Activated T-cell treated with anti-CD3 and anti-CD28 coated beads, Interleukin-2, amount 50 U/mL, for 4 hours (primary cell): ENCODE measurements around the gene PRIM2. TPM values are rescaled to one million over a fixed set of nuclear protein-coding genes. Genes with fewer than 3 reads are reported as not detected.
"Not testable (repeated sequence)": the region's sequence is repeated elsewhere in the genome, so short reads cannot be mapped to it uniquely, and the experiment has no call there.

Source experiments
- ATAC-seq, 2 donors: fragments of 200-7000 bp; cut with Tn5 transposase; one replicate each; pipeline ENCODE4 v1.10.0; 2021
- DNase-seq: peaks from one replicate; pipeline ENCODE4 v3.0.0-alpha.2; 2020
- H3K27me3 Mint-ChIP-seq: one replicate; pipeline ENCODE4 v1.8.0; 2021; ENCODE audit warnings: low read depth, mixed read lengths
- H3K36me3 Mint-ChIP-seq: one replicate; pipeline ENCODE4 v1.8.0; 2022; ENCODE audit warnings: mixed read lengths; ENCODE audit not compliant: insufficient read depth
- H3K4me1 Mint-ChIP-seq: one replicate; pipeline ENCODE4 v1.8.0; 2021; ENCODE audit warnings: low read depth, mixed read lengths
- H3K4me3 Mint-ChIP-seq: one replicate; pipeline ENCODE4 v1.8.0; 2021; ENCODE audit warnings: mild to moderate bottlenecking, moderate library complexity, mixed read lengths
- H3K9me3 Mint-ChIP-seq: one replicate; pipeline ENCODE4 v1.8.0; 2021; ENCODE audit warnings: mixed read lengths
- total RNA-seq, 3 donors: library from RNA; stranded (reverse); gene quantifications; one replicate each; pipeline ENCODE4 v1.2.1, GENCODE V29; 2021

The PRIM2 gene
- total RNA-seq, 3 donors from 2014 or later, result 27.8 to 31.8 (median 29.1) TPM

DNA sequence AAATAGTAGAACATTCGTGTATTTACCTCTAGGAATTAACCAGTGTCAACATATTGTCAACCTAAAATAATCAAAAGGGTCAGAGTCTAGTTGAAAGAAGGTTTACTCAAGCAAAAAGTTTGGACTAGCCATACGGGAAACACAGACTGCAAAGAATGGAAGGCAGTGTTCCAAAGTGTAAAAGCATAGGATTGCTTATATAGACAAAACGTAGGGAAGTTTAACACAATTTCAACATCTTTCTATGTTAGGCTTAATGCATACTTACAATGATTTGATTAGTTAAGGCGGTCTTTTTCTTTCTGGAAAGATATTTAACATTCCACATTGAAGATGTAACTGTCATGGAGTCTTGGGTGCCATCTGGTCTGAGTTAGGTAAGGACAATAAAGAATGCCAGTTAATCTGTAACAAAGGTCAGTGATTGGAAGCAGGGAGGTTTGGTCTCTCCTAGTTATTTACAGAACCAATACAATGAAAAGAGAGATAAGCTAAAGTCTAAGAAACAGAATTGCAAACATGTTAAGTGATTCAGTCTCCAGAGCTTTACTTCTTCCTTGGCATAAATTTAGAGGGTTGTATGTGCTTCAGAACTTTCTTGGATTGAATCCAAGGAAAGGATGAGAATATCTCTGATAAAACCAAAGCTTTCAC, 183.1 kb downstream of the PRIM2 start:
- H3K4me3 Mint-ChIP-seq, H3K9me3 Mint-ChIP-seq, H3K36me3 Mint-ChIP-seq, ATAC-seq, DNase-seq, H3K27me3 Mint-ChIP-seq, H3K4me1 Mint-ChIP-seq: not testable (repeated sequence)

DNA sequence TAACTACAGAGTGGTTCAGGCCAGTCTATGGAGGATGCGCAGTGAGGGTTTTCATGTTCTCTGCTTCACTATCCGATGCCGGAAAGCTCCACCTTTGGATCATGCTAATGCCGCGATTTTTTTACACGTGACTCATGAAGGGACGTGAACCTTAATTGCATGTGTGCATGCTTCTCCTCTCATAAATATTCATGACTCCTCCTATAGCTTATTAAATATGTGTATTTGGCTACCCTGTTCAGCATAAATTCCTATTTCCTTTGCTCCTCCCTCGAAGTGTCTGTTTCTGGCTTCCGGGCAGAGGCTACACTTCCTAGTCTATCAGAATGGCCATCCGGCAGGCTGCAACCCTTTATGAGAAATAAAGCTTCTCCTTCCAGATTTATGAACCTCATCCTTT, 185.0 kb downstream of the PRIM2 start:
- not testable (repeated sequence) for ATAC-seq, H3K9me3 Mint-ChIP-seq, H3K27me3 Mint-ChIP-seq, H3K36me3 Mint-ChIP-seq, H3K4me1 Mint-ChIP-seq, H3K4me3 Mint-ChIP-seq, DNase-seq

DNA sequence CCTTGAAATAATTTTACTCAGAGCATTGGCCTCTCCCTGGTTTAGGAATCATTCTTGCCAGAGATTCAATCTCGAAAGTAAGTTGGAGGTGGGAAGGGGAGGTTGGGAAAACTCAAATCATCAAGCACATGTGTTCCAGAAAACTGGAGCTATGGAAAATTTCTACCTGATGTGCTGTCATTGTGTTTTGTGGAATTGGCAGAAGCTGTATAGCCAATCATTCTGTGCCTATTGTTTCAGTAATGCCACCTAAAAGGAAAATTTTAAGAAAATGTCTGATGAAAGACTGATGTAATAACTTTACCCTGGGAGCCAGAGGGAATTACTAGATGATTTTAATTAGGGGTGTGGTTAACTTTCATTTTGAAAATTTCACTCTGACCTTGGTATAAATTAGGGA, 187.8 kb downstream of the PRIM2 start:
- not testable (repeated sequence) for H3K9me3 Mint-ChIP-seq, H3K27me3 Mint-ChIP-seq, DNase-seq, ATAC-seq, H3K4me3 Mint-ChIP-seq, H3K36me3 Mint-ChIP-seq, H3K4me1 Mint-ChIP-seq

DNA sequence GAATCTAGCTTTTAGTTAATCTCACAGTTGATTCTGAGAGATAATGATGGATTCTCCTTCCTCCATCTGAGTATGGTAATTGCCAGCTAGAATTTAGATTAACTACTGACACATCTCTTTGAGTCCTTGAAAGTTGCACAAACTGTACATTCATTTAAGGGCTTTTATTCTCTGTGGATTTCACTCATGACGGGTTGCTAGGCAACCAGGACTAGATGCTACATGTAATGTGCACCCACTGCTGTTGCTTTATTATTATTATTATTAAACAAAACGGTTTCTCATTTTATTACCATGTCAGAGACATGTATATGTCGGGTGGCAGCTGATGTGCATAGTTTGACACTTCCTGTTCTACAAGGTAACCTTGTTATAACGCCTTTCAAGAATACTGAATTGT, 193.0 kb downstream of the PRIM2 start:
- H3K4me1 Mint-ChIP-seq, H3K36me3 Mint-ChIP-seq, H3K9me3 Mint-ChIP-seq, H3K4me3 Mint-ChIP-seq, DNase-seq, H3K27me3 Mint-ChIP-seq, ATAC-seq: not testable (repeated sequence)

DNA sequence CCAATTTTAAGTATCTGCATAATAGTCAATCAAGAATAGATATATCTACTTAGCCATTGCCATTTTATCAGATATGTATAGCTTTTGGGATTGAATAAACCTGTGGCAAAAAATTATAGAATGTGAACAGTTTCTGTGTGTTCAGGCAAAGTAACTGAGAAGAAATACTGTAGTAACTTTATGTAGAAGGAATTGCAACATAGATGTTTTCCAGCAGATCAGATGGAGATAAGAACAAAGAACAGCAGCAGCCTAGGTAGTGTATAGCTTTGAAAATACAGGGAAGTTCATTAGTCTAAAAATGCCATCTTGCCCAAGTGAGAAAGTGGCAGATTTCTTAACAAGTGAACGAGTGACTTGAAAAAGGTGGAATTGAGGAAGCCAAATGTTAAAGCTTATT, 197.7 kb downstream of the PRIM2 start:
- not testable (repeated sequence) for H3K9me3 Mint-ChIP-seq, H3K4me1 Mint-ChIP-seq, DNase-seq, H3K4me3 Mint-ChIP-seq, H3K27me3 Mint-ChIP-seq, ATAC-seq, H3K36me3 Mint-ChIP-seq

DNA sequence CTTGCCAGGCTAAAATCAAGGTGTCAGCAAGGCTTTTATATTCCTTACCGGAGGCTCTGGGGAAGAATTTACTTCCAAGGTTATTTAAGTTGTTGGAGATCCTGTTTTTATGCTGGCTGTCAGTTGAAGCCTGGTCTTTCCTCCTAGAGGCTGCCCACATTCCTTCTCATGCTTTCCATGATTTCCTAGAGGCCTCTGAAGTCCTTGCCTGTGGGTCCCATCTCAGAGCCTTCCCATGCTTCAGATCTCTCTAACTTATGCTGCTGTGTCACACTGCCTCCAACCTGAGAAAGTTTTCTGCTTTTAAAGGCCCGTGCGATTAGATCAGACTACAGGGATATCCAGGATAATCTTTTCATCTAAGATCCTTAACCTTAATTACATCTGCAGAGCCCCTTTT, 198.4 kb downstream of the PRIM2 start:
- not testable (repeated sequence) for H3K4me1 Mint-ChIP-seq, H3K4me3 Mint-ChIP-seq, DNase-seq, ATAC-seq, H3K9me3 Mint-ChIP-seq, H3K36me3 Mint-ChIP-seq, H3K27me3 Mint-ChIP-seq

DNA sequence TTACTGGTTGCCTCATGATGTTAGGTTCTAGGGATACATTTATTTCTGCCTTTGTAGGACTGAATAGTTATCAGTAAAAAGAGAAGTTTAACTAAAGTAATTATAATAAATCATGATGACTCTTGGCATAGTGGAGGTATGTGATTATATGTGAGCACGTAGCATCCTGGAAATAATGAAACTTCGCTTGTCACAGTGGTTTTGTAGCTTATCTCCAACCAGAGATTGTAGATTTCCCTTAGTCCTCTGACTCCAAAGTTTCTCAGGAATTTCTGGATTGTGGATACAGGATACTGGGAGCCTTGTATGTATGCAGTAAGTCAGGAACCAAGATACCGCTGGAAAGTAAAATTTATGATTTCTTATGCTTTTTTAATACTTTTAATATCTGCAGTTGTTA, 199.3 kb downstream of the PRIM2 start:
- not testable (repeated sequence) for H3K4me1 Mint-ChIP-seq, H3K9me3 Mint-ChIP-seq, DNase-seq, H3K4me3 Mint-ChIP-seq, ATAC-seq, H3K27me3 Mint-ChIP-seq, H3K36me3 Mint-ChIP-seq

DNA sequence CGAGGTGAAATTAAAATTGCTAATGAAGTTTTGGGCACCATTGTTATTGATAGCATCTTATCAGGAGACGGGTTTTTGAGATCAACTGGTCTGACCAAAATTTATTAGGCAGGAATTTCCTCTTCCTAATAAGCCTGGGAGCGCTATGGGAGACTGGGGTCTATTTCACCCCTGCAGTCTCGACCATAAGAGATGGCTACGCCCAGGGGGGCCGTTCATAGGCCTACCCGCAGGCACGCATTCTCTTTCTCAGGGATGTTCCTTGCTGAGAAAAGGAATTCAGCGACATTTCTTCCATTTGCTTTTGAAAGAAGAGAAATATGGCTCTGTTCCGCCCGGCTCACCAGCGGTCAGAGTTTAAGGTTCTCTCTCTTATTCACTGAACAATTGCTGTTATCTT, 201.8 kb downstream of the PRIM2 start:
- ATAC-seq, H3K27me3 Mint-ChIP-seq, DNase-seq, H3K4me3 Mint-ChIP-seq, H3K36me3 Mint-ChIP-seq, H3K9me3 Mint-ChIP-seq, H3K4me1 Mint-ChIP-seq: not testable (repeated sequence)

DNA sequence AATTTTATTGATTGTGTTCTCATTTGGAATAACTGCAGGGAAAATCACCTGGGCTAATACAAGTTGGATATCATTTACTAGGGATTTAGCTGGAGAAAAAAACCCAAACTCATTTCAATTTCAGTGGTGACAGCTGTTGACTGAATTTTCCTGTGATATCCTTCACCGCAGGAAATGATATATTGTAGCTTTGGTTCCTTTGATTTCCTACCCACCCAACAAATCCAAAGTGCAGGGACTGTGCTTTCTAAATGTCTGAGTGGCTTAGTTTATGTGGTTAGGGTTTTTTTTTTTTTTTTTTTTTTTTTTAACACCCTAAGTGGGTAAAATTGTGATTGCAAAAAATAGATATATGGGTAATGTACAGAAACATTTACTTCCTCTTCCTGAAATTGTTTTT, 203.7 kb downstream of the PRIM2 start:
- not testable (repeated sequence) for DNase-seq, H3K27me3 Mint-ChIP-seq, H3K4me1 Mint-ChIP-seq, H3K4me3 Mint-ChIP-seq, H3K36me3 Mint-ChIP-seq, H3K9me3 Mint-ChIP-seq, ATAC-seq

DNA sequence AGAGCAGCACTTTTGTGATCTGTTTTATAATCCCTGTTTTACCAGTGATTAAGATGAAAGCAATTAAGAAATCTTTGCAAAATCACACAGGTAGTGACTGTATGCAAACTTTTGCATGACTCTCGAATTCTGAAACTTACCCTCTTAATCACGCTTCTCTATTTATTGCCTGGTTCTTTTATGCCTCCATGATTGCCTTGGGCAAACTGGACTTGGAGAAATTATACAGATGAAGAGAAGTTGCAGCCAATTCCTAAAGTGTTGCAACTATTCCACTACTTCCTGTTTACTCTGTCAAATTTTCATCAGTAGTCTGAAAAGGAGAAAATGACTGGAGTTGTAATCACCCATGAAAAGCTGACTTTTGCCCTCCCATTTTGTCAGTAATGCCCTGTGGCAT, 205.8 kb downstream of the PRIM2 start:
- H3K27me3 Mint-ChIP-seq, DNase-seq, H3K4me1 Mint-ChIP-seq, H3K4me3 Mint-ChIP-seq, H3K9me3 Mint-ChIP-seq, H3K36me3 Mint-ChIP-seq, ATAC-seq: not testable (repeated sequence)

DNA sequence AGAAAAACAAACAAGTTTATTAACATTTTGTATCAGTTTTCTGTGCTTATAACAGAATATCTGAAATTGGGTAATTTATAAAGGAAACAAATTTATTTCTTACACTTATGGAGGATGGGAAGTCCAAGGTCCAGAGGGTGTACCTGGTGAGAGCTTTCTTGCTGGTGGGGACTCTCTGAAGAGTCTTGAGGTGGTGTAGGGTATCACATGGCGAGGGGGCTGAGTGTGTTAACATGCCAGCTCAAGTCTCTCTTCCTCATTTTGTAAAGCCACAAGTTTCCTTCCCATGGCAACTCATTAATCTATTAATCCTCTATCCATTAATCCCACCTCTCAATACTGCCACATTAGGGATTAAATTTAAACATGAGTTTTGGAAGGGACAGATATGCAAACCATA, 212.3 kb downstream of the PRIM2 start:
- H3K27me3 Mint-ChIP-seq, H3K4me1 Mint-ChIP-seq, ATAC-seq, H3K36me3 Mint-ChIP-seq, H3K9me3 Mint-ChIP-seq, DNase-seq, H3K4me3 Mint-ChIP-seq: not testable (repeated sequence)

DNA sequence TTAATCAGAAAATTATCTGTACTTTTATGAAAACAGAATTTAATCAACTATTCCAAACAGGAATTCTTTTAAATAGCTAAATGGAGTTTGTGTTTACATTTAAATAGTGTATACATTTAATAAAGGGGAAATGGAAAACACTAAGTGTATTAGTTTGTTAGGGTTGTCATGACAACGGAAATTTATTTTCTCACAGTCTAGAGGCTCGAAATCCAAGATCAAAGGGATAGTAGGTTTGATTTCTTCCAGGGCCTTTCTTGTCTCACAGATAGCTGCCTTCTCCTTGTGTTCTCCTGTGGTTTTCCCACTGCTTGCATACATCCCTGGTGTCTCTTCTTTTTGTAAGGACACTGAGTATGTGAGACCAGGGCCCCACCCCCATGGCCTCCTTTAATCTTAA, 215.2 kb downstream of the PRIM2 start:
- H3K4me3 Mint-ChIP-seq, DNase-seq, H3K36me3 Mint-ChIP-seq, H3K27me3 Mint-ChIP-seq, H3K4me1 Mint-ChIP-seq, ATAC-seq, H3K9me3 Mint-ChIP-seq: not testable (repeated sequence)

DNA sequence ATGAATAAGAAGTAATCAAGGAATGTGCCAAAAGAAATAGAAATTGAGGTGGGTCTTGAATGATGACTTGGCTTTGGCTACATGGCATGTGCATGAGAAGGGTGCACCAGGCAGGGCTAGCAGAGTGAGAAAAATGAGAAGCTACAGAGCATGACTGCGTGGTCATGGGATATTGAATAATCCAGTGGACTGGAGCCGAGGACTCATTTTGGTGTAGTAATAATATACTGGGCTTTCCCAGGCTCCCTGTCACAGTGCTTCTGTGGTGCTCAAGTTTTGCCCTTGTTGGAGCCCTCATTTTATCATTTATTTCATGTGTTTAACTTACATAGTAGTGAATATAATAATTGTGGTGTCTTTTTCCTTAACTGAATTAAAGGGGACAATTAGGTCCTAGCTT, 217.7 kb downstream of the PRIM2 start:
- not testable (repeated sequence) for H3K4me3 Mint-ChIP-seq, DNase-seq, H3K9me3 Mint-ChIP-seq, H3K36me3 Mint-ChIP-seq, ATAC-seq, H3K27me3 Mint-ChIP-seq, H3K4me1 Mint-ChIP-seq

DNA sequence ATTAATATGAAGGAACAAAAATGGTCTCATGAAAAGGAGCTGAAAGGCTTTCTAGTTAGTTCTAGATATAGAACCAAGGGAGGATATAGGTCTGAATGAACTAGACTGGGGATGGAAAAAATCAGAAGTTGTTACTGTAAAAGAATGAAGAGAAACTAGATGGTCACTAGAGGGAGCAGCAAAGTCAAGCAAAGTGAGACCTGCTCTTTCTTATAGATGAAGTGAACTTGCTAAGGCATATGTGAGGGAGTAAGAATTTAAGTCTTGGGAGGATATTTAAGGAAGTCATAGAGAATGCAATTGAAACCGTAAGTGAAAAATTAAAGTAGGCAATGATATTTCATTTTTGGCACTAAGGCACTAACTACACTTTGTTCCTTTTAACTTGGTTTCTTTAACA, 218.6 kb downstream of the PRIM2 start:
- not testable (repeated sequence) for ATAC-seq, H3K4me3 Mint-ChIP-seq, H3K36me3 Mint-ChIP-seq, H3K9me3 Mint-ChIP-seq, H3K27me3 Mint-ChIP-seq, DNase-seq, H3K4me1 Mint-ChIP-seq

DNA sequence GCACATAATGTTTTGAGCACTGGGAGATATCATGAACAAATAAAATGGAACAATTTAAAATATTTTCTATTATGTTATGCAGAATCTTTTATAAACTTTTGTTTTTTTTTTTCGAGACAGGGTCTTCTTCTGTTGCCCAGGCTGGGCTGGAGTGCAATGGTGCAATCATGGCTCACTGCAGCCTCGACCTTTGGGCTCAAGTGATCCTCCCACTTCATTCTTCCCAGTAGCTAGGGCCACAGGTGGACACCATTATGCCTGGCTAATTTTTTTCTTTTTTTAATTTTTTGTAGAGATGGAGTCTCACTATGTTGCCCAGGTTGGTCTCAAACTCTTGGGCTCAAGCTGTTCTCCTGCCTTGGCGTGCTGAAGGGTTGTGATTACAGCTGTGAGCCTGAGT, 220.5 kb downstream of the PRIM2 start:
- H3K27me3 Mint-ChIP-seq, DNase-seq, H3K4me1 Mint-ChIP-seq, H3K4me3 Mint-ChIP-seq, H3K36me3 Mint-ChIP-seq, ATAC-seq, H3K9me3 Mint-ChIP-seq: not testable (repeated sequence)

DNA sequence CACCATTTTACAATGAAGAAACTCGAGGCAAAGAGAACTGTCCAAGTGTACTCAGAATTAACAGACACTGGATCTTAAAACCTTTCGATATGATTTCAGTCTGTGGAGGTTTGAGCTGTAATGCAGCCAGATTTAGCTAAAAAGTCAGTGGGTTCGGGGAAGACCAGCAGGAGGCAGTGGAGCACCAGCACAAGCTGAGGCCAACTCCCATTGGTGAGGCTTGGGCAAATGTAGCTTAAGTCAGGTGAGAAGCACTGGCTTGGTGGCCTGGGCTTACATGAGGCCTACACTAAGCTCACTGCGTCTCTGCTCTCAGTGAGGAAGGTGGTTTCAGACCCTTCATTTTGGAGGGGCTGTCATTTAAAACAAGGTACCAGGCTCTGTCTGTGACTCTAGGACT, 234.5 kb downstream of the PRIM2 start:
- DNase-seq, H3K4me3 Mint-ChIP-seq, H3K27me3 Mint-ChIP-seq, ATAC-seq, H3K9me3 Mint-ChIP-seq, H3K4me1 Mint-ChIP-seq, H3K36me3 Mint-ChIP-seq: not testable (repeated sequence)
